HepG2 (cell line): ENCODE measurements around the gene MGST1. TPM values are rescaled to one million over a fixed set of nuclear protein-coding genes. Genes with fewer than 3 reads are reported as not detected.

ENCODE experiments used
- ATM ChIP-seq: fragments of 450-650 bp; IDR thresholded peaks from 2 replicates; pipeline ENCODE4 v1.7.1; 2017; ENCODE audit warnings: mild to moderate bottlenecking, borderline replicate concordance
- DPF2 ChIP-seq: sonication (generic); formaldehyde crosslinking; IDR thresholded peaks from 2 replicates; pipeline ENCODE4 v1.4.0; 2020; ENCODE audit warnings: mild to moderate bottlenecking, low read depth, missing genetic modification reagents, borderline replicate concordance
- HOXD1 ChIP-seq: sonication (generic); formaldehyde crosslinking; IDR thresholded peaks from 2 replicates; pipeline ENCODE4 v1.5.0; 2020; ENCODE audit warnings: missing genetic modification reagents
- MYC ChIP-seq: sonication (generic); formaldehyde crosslinking; IDR thresholded peaks from 2 replicates; pipeline ENCODE4 v1.9.0; 2021; ENCODE audit warnings: missing genetic modification reagents, borderline replicate concordance
- SALL2 ChIP-seq: sonication (generic); formaldehyde crosslinking; IDR thresholded peaks from 2 replicates; pipeline ENCODE4 v1.8.1; 2023; ENCODE audit warnings: mild to moderate bottlenecking, missing genetic modification reagents, inconsistent platforms
- SOX5 ChIP-seq: IDR thresholded peaks from 2 replicates; pipeline ENCODE4 v1.6.1; 2016; ENCODE audit warnings: borderline replicate concordance
- TCF12 ChIP-seq, 2 experiments: fragments of 450-650 bp in 1 of 2; sonication (generic) in 1 of 2; formaldehyde crosslinking in 1 of 2; IDR thresholded peaks; 2 replicates each; pipeline versions ENCODE4 v1.6.1 to v1.8.0; 2017 to 2022; ENCODE audit warnings: antibody characterized with exemption in 1 of 2, mild to moderate bottlenecking in 1 of 2, missing genetic modification reagents in 1 of 2, moderate library complexity in 1 of 2
- ZNF503 ChIP-seq: sonication (generic); formaldehyde crosslinking; IDR thresholded peaks from 2 replicates; pipeline ENCODE4 v1.4.0; 2020; ENCODE audit warnings: missing genetic modification reagents
- ZNF574 ChIP-seq: sonication (generic); formaldehyde crosslinking; IDR thresholded peaks from 2 replicates; pipeline ENCODE4 v1.4.0; 2020; ENCODE audit warnings: missing genetic modification reagents
- ZNF790 ChIP-seq: sonication (generic); formaldehyde crosslinking; IDR thresholded peaks from 2 replicates; pipeline ENCODE4 v1.8.0; 2022; ENCODE audit warnings: missing genetic modification reagents, mild to moderate bottlenecking, borderline replicate concordance
- ZNF883 ChIP-seq: sonication (generic); formaldehyde crosslinking; IDR thresholded peaks from 2 replicates; pipeline ENCODE4 v1.5.1; 2020; ENCODE audit warnings: mild to moderate bottlenecking, missing genetic modification reagents; ENCODE audit errors: not compliant biosample characterization
- polyA plus RNA-seq, 8 experiments: library from polyadenylated mRNA; depleted of rRNA in 3 of 8; stranded (reverse) in 7 of 8; unstranded in 1 of 8; fragments of >200 nt; fragmentation: Illumina TruSeq in 4 of 8; extraction: Trizol in 4 of 8; gene quantifications; 2 replicates each; pipeline versions ENCODE4 v1.2.1 to v1.2.3, GENCODE V29; 2011 to 2016; ENCODE audit warnings: low read depth in 4 of 8, missing spikeins in 1 of 8, mixed read lengths in 1 of 8; ENCODE audit not compliant: insufficient read depth in 1 of 8
- total RNA-seq, 5 experiments: library from RNA; depleted of rRNA; stranded (reverse); fragments of >200 nt; fragmentation: Illumina TruSeq; extraction: Trizol; gene quantifications; 2 replicates each; pipeline ENCODE4 v1.2.3, GENCODE V29; 2016; ENCODE audit warnings: low read depth in 1 of 5
- TF ChIP-seq, protein P1 (sequence below): sonication (generic); formaldehyde crosslinking; conservative IDR thresholded peaks from 2 replicates; pipeline ENCODE4 v1.8.0; 2022; ENCODE audit warnings: low read depth, missing genetic modification reagents
- TF ChIP-seq, protein P2 (sequence below): sonication (generic); formaldehyde crosslinking; IDR thresholded peaks from 2 replicates; pipeline ENCODE4 v1.4.0; 2020; ENCODE audit warnings: missing genetic modification reagents, borderline replicate concordance
- TF ChIP-seq, protein P3 (sequence below): sonication (generic); formaldehyde crosslinking; IDR thresholded peaks from 2 replicates; pipeline ENCODE4 v1.5.0; 2020; ENCODE audit warnings: mild to moderate bottlenecking, missing genetic modification reagents, moderate library complexity

The MGST1 gene
- total and polyA plus RNA-seq, 2 of the 13 experiments (the other 11 are each of a cell fraction or from before 2014, with no cell fraction given): 119 to 152 TPM

DNA sequence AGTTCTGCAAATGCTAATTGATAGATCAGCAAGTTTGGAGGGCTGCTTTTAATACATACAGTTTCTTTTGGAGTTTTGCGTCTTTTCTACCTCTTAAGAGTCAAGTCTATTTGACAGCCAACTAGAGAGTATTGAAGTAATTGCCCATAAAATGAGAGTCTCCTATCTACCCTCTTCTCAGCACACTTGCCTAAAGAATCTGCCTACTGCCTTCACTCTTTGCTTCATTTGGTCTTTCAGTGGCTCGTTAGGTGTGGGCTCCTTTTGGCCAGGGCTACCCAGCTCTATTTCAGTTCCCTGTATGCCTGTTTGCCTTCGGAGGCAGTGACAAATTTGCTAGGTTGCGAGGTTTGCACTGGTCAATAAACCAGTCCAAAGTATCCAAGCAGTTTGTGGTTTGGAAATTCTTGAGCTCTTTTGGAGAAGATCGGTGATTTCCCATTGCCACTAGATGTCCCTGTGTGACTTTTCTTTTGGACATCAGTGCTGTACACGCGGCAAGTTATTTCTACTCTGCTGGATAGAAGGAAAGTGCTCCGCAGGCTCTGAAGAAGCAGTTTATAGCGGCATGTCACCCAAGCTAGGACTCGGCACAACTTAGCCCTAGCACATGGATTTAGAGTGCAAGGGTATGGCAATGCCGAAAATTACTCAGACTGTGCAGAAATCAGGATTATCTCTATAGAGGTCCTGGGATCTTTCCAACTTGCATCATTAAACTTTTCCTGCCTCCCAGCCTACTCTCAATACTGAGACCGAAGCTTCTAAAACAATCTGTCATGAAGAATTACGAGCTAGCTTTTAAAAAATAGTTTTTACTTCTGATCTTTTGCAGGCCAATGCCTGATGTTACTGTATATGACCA is 38.6 kb downstream of the MGST1 start (continued):
- TF ChIP-seq ZNF883 (no peak), MYC (no peak), ZNF790 (CRISPR knock-in tag) (no peak), SOX5 (CRISPR knock-in tag) (0 out of 2 replicates have a peak, but pooled peaks have one; percentile 15), ZNF574 (CRISPR knock-in tag) (no peak), ATM (no peak), TCF12 (IDR thresholded peaks at IDR 0.05) (no peak), TCF12 (CRISPR knock-in tag; IDR thresholded peaks at IDR 0.05) (no peak), HOXD1 (CRISPR knock-in tag) (no peak), ZNF503 (CRISPR knock-in tag) (no peak), DPF2 (CRISPR knock-in tag) (peak; percentile 50; the same call in 1 of the 2 replicates), SALL2 (CRISPR knock-in tag) (no peak)
- TF ChIP-seq, protein P1, sequence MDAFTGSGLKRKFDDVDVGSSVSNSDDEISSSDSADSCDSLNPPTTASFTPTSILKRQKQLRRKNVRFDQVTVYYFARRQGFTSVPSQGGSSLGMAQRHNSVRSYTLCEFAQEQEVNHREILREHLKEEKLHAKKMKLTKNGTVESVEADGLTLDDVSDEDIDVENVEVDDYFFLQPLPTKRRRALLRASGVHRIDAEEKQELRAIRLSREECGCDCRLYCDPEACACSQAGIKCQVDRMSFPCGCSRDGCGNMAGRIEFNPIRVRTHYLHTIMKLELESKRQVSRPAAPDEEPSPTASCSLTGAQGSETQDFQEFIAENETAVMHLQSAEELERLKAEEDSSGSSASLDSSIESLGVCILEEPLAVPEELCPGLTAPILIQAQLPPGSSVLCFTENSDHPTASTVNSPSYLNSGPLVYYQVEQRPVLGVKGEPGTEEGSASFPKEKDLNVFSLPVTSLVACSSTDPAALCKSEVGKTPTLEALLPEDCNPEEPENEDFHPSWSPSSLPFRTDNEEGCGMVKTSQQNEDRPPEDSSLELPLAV: no peak
- TF ChIP-seq, protein P2, sequence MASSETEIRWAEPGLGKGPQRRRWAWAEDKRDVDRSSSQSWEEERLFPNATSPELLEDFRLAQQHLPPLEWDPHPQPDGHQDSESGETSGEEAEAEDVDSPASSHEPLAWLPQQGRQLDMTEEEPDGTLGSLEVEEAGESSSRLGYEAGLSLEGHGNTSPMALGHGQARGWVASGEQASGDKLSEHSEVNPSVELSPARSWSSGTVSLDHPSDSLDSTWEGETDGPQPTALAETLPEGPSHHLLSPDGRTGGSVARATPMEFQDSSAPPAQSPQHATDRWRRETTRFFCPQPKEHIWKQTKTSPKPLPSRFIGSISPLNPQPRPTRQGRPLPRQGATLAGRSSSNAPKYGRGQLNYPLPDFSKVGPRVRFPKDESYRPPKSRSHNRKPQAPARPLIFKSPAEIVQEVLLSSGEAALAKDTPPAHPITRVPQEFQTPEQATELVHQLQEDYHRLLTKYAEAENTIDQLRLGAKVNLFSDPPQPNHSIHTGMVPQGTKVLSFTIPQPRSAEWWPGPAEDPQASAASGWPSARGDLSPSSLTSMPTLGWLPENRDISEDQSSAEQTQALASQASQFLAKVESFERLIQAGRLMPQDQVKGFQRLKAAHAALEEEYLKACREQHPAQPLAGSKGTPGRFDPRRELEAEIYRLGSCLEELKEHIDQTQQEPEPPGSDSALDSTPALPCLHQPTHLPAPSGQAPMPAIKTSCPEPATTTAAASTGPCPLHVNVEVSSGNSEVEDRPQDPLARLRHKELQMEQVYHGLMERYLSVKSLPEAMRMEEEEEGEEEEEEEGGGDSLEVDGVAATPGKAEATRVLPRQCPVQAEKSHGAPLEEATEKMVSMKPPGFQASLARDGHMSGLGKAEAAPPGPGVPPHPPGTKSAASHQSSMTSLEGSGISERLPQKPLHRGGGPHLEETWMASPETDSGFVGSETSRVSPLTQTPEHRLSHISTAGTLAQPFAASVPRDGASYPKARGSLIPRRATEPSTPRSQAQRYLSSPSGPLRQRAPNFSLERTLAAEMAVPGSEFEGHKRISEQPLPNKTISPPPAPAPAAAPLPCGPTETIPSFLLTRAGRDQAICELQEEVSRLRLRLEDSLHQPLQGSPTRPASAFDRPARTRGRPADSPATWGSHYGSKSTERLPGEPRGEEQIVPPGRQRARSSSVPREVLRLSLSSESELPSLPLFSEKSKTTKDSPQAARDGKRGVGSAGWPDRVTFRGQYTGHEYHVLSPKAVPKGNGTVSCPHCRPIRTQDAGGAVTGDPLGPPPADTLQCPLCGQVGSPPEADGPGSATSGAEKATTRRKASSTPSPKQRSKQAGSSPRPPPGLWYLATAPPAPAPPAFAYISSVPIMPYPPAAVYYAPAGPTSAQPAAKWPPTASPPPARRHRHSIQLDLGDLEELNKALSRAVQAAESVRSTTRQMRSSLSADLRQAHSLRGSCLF: no peak
- TF ChIP-seq, protein P3, sequence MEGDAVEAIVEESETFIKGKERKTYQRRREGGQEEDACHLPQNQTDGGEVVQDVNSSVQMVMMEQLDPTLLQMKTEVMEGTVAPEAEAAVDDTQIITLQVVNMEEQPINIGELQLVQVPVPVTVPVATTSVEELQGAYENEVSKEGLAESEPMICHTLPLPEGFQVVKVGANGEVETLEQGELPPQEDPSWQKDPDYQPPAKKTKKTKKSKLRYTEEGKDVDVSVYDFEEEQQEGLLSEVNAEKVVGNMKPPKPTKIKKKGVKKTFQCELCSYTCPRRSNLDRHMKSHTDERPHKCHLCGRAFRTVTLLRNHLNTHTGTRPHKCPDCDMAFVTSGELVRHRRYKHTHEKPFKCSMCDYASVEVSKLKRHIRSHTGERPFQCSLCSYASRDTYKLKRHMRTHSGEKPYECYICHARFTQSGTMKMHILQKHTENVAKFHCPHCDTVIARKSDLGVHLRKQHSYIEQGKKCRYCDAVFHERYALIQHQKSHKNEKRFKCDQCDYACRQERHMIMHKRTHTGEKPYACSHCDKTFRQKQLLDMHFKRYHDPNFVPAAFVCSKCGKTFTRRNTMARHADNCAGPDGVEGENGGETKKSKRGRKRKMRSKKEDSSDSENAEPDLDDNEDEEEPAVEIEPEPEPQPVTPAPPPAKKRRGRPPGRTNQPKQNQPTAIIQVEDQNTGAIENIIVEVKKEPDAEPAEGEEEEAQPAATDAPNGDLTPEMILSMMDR (CRISPR knock-in tag): peak; percentile 91
